A549 (cell line): ENCODE measurements around the gene IMPA2. TPM values are rescaled to one million over a fixed set of nuclear protein-coding genes. Genes with fewer than 3 reads are reported as not detected.

ENCODE experiments used
- ATAC-seq, 2 experiments: fragments of 200-7000 bp in 1 of 2; fragments of >200 bp in 1 of 2; cut with Nextera tagmentation in 1 of 2; cut with Tn5 transposase in 1 of 2; 3 replicates each; pipeline versions ENCODE4 v1.8.0 to v1.9.1; 2018 to 2020; ENCODE audit warnings: mild to moderate bottlenecking in 1 of 2, moderate library complexity in 1 of 2
- CTCF ChIA-PET: fragments of 300-600 bp; sonication (Branson Sonifier 250); formaldehyde crosslinking; extraction: SDS; loops from one replicate; lab custom pipeline; 2021; ENCODE audit warnings: antibody characterized with exemption, inconsistent platforms; lab: Yijun Ruan, JAX
- POLR2A ChIA-PET: fragments of 350-600 bp; formaldehyde crosslinking; extraction: SDS; loops from one replicate; lab custom pipeline; 2021; ENCODE audit warnings: antibody characterized with exemption, inconsistent platforms; lab: Yijun Ruan, JAX
- DNase-seq, 2 experiments: peaks; one replicate each; pipeline versions ENCODE4 v3.0.0 to v3.0.0-alpha.2; 2011 to 2016; ENCODE audit warnings: low read depth in 1 of 2, low spot score in 1 of 2
- FAIRE-seq: peaks from 2 replicates; lab custom pipeline; 2011; peaks lifted over from hg19 to GRCh38; lab: Jason Lieb, UNC
- H3K27ac ChIP-seq, 2 experiments: fragments of >200 bp; sonication (Bioruptor Twin); formaldehyde crosslinking; 3 replicates each; pipeline ENCODE4 v1.5.1; 2016 to 2017
- H3K4me1 ChIP-seq: fragments of >200 bp; sonication (Bioruptor Twin); formaldehyde crosslinking; 3 replicates; pipeline ENCODE4 v1.6.1; 2016
- H3K4me2 ChIP-seq: fragments of >200 bp; sonication (Bioruptor Twin); formaldehyde crosslinking; 3 replicates; pipeline ENCODE4 v1.6.1; 2016
- H3K4me3 ChIP-seq: fragments of >200 bp; sonication (Bioruptor Twin); formaldehyde crosslinking; 3 replicates; pipeline ENCODE4 v1.5.1; 2016
- H3K9me3 ChIP-seq: fragments of >200 bp; sonication (Bioruptor Twin); formaldehyde crosslinking; 3 replicates; pipeline ENCODE4 v1.6.1; 2016
- BHLHE40 ChIP-seq: IDR thresholded peaks from 2 replicates; pipeline ENCODE4 v1.6.1; 2012; ENCODE audit warnings: low read depth, low read length, inconsistent platforms
- CBX8 ChIP-seq: fragments of 200-600 bp; sonication (generic); IDR thresholded peaks from 2 replicates; pipeline ENCODE4 v1.6.1; 2016
- CEBPB ChIP-seq, 2 experiments: fragments of >200 bp in 1 of 2; sonication (Bioruptor Twin) in 1 of 2; formaldehyde crosslinking in 1 of 2; IDR thresholded peaks; 2 replicates each; pipeline ENCODE4 v1.6.1; 2012 to 2016
- CHD2 ChIP-seq: fragments of 150-350 bp; IDR thresholded peaks from 2 replicates; pipeline ENCODE4 v1.6.1; 2014; ENCODE audit warnings: low read length; ENCODE audit not compliant: partially characterized antibody
- CHD4 ChIP-seq: fragments of 200-600 bp; sonication (generic); IDR thresholded peaks from 2 replicates; pipeline ENCODE4 v1.6.1; 2016; ENCODE audit warnings: antibody characterized with exemption, mild to moderate bottlenecking, borderline replicate concordance
- EHMT2 ChIP-seq: fragments of 200-600 bp; sonication (generic); IDR thresholded peaks from 2 replicates; pipeline ENCODE4 v1.6.1; 2016; ENCODE audit warnings: antibody characterized with exemption, low read depth, mild to moderate bottlenecking, moderate library complexity
- FOSB ChIP-seq: fragments of 250-450 bp; sonication (Bioruptor Pico); IDR thresholded peaks from 2 replicates; pipeline ENCODE4 v1.5.0; 2020; ENCODE audit warnings: mild to moderate bottlenecking, moderate library complexity
- HOXB13 ChIP-seq: fragments of 250-450 bp; sonication (Bioruptor Pico); IDR thresholded peaks from 2 replicates; pipeline ENCODE4 v1.5.0; 2020; ENCODE audit warnings: low read depth, mild to moderate bottlenecking, moderate library complexity
- HOXB5 ChIP-seq: fragments of 250-450 bp; sonication (Bioruptor Pico); IDR thresholded peaks from 2 replicates; pipeline ENCODE4 v1.5.0; 2020; ENCODE audit warnings: mild to moderate bottlenecking, moderate library complexity
- KDM1A ChIP-seq: fragments of 200-600 bp; sonication (generic); IDR thresholded peaks from 2 replicates; pipeline ENCODE4 v1.6.1; 2016; ENCODE audit warnings: low read depth, mild to moderate bottlenecking
- KDM5A ChIP-seq: fragments of 200-600 bp; sonication (generic); IDR thresholded peaks from 2 replicates; pipeline ENCODE4 v1.6.1; 2016; ENCODE audit warnings: antibody characterized with exemption, mild to moderate bottlenecking
- MAZ ChIP-seq: fragments of 150-350 bp; IDR thresholded peaks from 2 replicates; pipeline ENCODE4 v1.6.1; 2014; ENCODE audit warnings: antibody characterized with exemption, low read depth, low read length, borderline replicate concordance
- NFE2L2 ChIP-seq: fragments of 150-350 bp; conservative IDR thresholded peaks from 2 replicates; pipeline ENCODE4 v1.6.1; 2014; ENCODE audit warnings: low read length
- NPAS2 ChIP-seq: fragments of 250-450 bp; sonication (Bioruptor Pico); IDR thresholded peaks from 2 replicates; pipeline ENCODE4 v1.8.0; 2022; ENCODE audit warnings: mild to moderate bottlenecking, moderate library complexity, borderline replicate concordance
- NR3C1 ChIP-seq: fragments of >200 bp; sonication (Bioruptor Twin); formaldehyde crosslinking; IDR thresholded peaks from 3 replicates; pipeline ENCODE4 v1.6.1; 2017
- POLR2A ChIP-seq: IDR thresholded peaks from 2 replicates; pipeline ENCODE4 v1.6.1; 2012; ENCODE audit warnings: mild to moderate bottlenecking, low read length
- RNF2 ChIP-seq: fragments of 200-600 bp; sonication (generic); IDR thresholded peaks from 2 replicates; pipeline ENCODE4 v1.6.1; 2016; ENCODE audit warnings: low read depth, mild to moderate bottlenecking, antibody characterized with exemption, moderate library complexity, borderline replicate concordance
- SMC3 ChIP-seq: fragments of >200 bp; sonication (Bioruptor Twin); formaldehyde crosslinking; IDR thresholded peaks from 3 replicates; pipeline ENCODE4 v1.6.1; 2018; ENCODE audit warnings: inconsistent platforms
- SREBF2 ChIP-seq: fragments of 450-650 bp; IDR thresholded peaks from 2 replicates; pipeline ENCODE4 v1.6.1; 2014; ENCODE audit warnings: mild to moderate bottlenecking, moderate library complexity
- TFCP2L1 ChIP-seq: fragments of 250-450 bp; sonication (Bioruptor Pico); IDR thresholded peaks from 2 replicates; pipeline ENCODE4 v1.5.0; 2021; ENCODE audit warnings: mild to moderate bottlenecking
- ZC3H11A ChIP-seq: fragments of 450-650 bp; IDR thresholded peaks from 2 replicates; pipeline ENCODE4 v1.6.1; 2014; ENCODE audit warnings: antibody characterized with exemption, mild to moderate bottlenecking
- ZSCAN20 ChIP-seq: fragments of 250-450 bp; sonication (Bioruptor Pico); IDR thresholded peaks from 2 replicates; pipeline ENCODE4 v1.8.0; 2022; ENCODE audit warnings: mild to moderate bottlenecking, moderate library complexity
- WGBS: methylation state at CpG from one replicate; pipeline ENCODE4 v1.1.6; 2017; ENCODE audit errors: missing lambda C conversion rate; 5-methylcytosine and 5-hydroxymethylcytosine counted together
- polyA plus RNA-seq, 4 experiments: library from polyadenylated mRNA; depleted of rRNA in 3 of 4; stranded (reverse); fragments of >200 nt; fragmentation: RNase III in 1 of 4; extraction: RNeasy Plus Mini Kit Qiagen cat#74134 plus additional on column Dnase treatment in 1 of 4; gene quantifications; 2 replicates in 3 of 4; 3 replicates in 1 of 4; pipeline ENCODE4 v1.2.3, GENCODE V29; 2011 to 2017
- TF ChIP-seq, protein P1 (sequence below): fragments of >200 bp; sonication (Bioruptor Twin); formaldehyde crosslinking; IDR thresholded peaks from 3 replicates; pipeline ENCODE4 v1.6.1; 2016
- TF ChIP-seq, protein P2 (sequence below): IDR thresholded peaks from 2 replicates; pipeline ENCODE4 v1.6.1; 2012

Gene IMPA2
- polyA plus RNA-seq, 2 of the 4 experiments (the other 2 are of a cell fraction) = 35.1 to 65.3 TPM

DNA sequence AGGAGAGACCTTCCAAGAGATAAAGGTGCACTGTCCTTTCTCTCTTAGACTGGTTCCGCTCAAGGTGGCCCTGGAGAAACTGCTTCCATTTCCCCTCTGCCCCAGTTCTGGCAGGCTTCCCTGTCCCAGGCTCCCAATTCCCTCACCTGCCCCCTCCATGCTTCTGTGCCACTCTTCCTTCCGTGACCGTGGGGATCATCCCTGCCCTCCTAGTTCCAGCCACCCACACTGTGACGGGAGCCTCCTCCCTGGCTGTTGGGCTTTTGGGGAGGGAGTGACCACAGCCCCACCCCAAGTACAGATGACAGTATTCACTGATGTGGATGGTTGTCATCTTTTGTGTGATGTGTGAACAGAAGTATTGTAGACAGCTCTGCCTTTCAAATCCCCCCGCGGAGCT, 2.8 kb downstream of the IMPA2 start:
- H3K4me3 ChIP-seq = no peak overlapping the region
- ATAC-seq = no peak
- ChIA-PET POLR2A (no interaction called here), CTCF (interaction anchor here (1.9 to 6.3 kb wide), 2 partner anchors 12 to 55 kb away, joined by 7 to 51 read pairs; no protein-coding TSS in a partner anchor)
- peak overlapping the region in 1 of 2 experiments; percentile 99; a peak in 2 of 6 replicates for H3K27ac ChIP-seq
- peaks cover 48% of the 10 kb centered on the region for H3K4me1 ChIP-seq
- H3K9me3 ChIP-seq = no peaks in the 10 kb centered on the region
- DNase-seq = no peak
- peak overlapping the region; percentile 71 for H3K4me2 ChIP-seq
- FAIRE-seq = no peak
- TF ChIP-seq, protein P1, sequence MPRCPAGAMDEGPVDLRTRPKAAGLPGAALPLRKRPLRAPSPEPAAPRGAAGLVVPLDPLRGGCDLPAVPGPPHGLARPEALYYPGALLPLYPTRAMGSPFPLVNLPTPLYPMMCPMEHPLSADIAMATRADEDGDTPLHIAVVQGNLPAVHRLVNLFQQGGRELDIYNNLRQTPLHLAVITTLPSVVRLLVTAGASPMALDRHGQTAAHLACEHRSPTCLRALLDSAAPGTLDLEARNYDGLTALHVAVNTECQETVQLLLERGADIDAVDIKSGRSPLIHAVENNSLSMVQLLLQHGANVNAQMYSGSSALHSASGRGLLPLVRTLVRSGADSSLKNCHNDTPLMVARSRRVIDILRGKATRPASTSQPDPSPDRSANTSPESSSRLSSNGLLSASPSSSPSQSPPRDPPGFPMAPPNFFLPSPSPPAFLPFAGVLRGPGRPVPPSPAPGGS = no peak
- no peak for TF ChIP-seq BHLHE40
- TF ChIP-seq, protein P2, sequence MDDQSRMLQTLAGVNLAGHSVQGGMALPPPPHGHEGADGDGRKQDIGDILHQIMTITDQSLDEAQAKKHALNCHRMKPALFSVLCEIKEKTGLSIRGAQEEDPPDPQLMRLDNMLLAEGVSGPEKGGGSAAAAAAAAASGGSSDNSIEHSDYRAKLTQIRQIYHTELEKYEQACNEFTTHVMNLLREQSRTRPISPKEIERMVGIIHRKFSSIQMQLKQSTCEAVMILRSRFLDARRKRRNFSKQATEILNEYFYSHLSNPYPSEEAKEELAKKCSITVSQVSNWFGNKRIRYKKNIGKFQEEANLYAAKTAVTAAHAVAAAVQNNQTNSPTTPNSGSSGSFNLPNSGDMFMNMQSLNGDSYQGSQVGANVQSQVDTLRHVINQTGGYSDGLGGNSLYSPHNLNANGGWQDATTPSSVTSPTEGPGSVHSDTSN = no peak
- no peak for TF ChIP-seq ZC3H11A
- whole genome bisulfite sequencing = 95% methylated on average over 6 of the region's 6 CpGs

DNA sequence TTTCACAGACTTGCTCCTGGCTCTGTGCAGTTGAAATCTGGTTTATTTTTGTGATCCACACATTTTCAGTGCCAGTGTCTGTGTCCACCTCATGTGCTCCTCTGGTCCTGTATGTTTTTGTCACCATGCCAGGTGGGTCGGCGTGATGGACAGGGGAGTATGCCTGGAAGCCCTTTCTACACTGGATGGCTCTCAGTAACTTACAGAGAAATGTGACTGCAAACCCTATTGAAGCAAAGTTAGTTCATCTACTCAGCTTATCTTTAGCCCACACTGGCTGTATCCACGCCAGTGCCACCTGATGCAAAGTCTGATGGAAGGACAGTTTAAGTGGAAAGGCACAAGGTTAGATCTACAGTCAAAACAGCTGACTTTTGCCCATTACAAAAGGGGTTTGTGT, 4.3 kb downstream of the IMPA2 start:
- FAIRE-seq = no peak
- 93% methylated on average over 3 of the region's 3 CpGs for WGBS
- POLR2A ChIA-PET = no interaction called here

DNA sequence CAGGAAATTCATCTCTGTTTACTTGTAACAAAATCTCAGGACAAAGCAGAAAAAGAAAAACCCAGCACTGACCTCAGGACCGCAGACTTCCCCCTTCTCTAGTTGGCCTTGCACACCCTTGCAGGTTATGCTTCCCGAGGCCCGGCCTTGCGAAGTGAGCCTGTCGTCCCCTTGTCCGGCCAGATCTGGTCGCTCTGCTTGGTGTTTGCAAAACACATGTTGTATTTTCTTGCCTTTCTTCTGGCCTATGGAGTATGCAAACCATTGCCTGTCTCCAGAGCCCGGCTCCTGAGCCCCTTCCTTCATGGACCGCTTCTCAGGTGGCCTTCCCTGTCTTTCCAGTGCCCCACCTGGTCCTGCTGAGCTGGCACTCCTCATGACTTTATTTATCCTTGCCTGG, 4.8 kb downstream of the IMPA2 start:
- CTCF ChIA-PET = interaction anchor here (1.2 to 1.6 kb wide), 2 partner anchors 9 to 48 kb away, joined by 5 to 9 read pairs; no protein-coding TSS in a partner anchor
- Histone ChIP-seq H3K9me3 (no peaks in the 10 kb centered on the region), H3K4me2 (no peak overlapping the region), H3K27ac (no peak overlapping the region), H3K4me1 (peaks cover 54% of the 10 kb centered on the region), H3K4me3 (no peak overlapping the region)
- FAIRE-seq (no peak), DNase-seq (no peak), ATAC-seq (no peak)
- POLR2A ChIA-PET = no interaction called here
- TF ChIP-seq CBX8 = no peak
- no peak for TF ChIP-seq KDM1A
- no peak for TF ChIP-seq RNF2
- no peak for TF ChIP-seq KDM5A
- TF ChIP-seq NR3C1 = no peak
- TF ChIP-seq CHD4 = no peak
- 91% methylated on average over 9 of the region's 9 CpGs for WGBS

More for the DNA sequence above, 4.3 kb downstream of the IMPA2 start:
- DNase-seq (no peak), ATAC-seq (no peak)
- H3K4me1 ChIP-seq = peaks cover 54% of the 10 kb centered on the region
- no peak overlapping the region for H3K27ac ChIP-seq
- TF ChIP-seq, protein P2 = no peak
- TF ChIP-seq POLR2A (no peak), TFCP2L1 (CRISPR knock-in tag) (no peak), NPAS2 (CRISPR knock-in tag) (no peak), CHD2 (no peak), HOXB5 (no peak), SMC3 (no peak), SREBF2 (no peak), EHMT2 (no peak), KDM1A (no peak), HOXB13 (CRISPR knock-in tag) (no peak), NFE2L2 (no peak), CEBPB (IDR thresholded peaks at IDR 0.05) (no peak), MAZ (no peak), ZSCAN20 (no peak), FOSB (no peak)
- TF ChIP-seq, protein P1 = no peak
- no peaks in the 10 kb centered on the region for H3K9me3 ChIP-seq
- CTCF ChIA-PET = interaction anchor here (1.2 to 1.6 kb wide), 2 partner anchors 10 to 48 kb away, joined by 5 to 9 read pairs; no protein-coding TSS in a partner anchor
- no peak overlapping the region for H3K4me2 ChIP-seq
- no peak overlapping the region for H3K4me3 ChIP-seq
